Upper lobe of left lung (tissue), 4 donors: ENCODE results near the gene NUP214.

Experiments
- EP300 ChIP-seq, 4 donors: sonication (generic); formaldehyde crosslinking; IDR thresholded peaks; one replicate each; pipeline ENCODE4 v1.5.1; 2017; ENCODE audit warnings: antibody characterized with exemption in 4 of 4, control low read depth in 2 of 4
- POLR2A ChIP-seq, 4 donors: fragments of 450-650 bp; IDR thresholded peaks; one replicate each; pipeline ENCODE4 v1.5.1; 2016 to 2017; ENCODE audit warnings: antibody characterized with exemption in 4 of 4, mild to moderate bottlenecking in 2 of 4
- POLR2AphosphoS5 ChIP-seq, 2 donors: sonication (generic); formaldehyde crosslinking; IDR thresholded peaks; one replicate each; pipeline ENCODE4 v1.5.1; 2017; ENCODE audit warnings: antibody characterized with exemption in 2 of 2
- TF ChIP-seq, protein P1 (sequence below), 6 experiments: fragments of 450-650 bp in 4 of 6; fragments of 200-600 bp in 2 of 6; sonication (generic) in 2 of 6; IDR thresholded peaks; one replicate each; pipeline ENCODE4 v1.5.1; 2016 to 2019; ENCODE audit warnings: antibody characterized with exemption in 6 of 6

- TF ChIP-seq, protein P1, sequence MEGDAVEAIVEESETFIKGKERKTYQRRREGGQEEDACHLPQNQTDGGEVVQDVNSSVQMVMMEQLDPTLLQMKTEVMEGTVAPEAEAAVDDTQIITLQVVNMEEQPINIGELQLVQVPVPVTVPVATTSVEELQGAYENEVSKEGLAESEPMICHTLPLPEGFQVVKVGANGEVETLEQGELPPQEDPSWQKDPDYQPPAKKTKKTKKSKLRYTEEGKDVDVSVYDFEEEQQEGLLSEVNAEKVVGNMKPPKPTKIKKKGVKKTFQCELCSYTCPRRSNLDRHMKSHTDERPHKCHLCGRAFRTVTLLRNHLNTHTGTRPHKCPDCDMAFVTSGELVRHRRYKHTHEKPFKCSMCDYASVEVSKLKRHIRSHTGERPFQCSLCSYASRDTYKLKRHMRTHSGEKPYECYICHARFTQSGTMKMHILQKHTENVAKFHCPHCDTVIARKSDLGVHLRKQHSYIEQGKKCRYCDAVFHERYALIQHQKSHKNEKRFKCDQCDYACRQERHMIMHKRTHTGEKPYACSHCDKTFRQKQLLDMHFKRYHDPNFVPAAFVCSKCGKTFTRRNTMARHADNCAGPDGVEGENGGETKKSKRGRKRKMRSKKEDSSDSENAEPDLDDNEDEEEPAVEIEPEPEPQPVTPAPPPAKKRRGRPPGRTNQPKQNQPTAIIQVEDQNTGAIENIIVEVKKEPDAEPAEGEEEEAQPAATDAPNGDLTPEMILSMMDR (IDR thresholded peaks at IDR 0.05), result no peak
- TF ChIP-seq POLR2A (IDR thresholded peaks at IDR 0.05) (no peak), EP300 (IDR thresholded peaks at IDR 0.05) (no peak), POLR2AphosphoS5 (IDR thresholded peaks at IDR 0.05) (no peak)
Measured at GRCh38 chr9:131204285-131204684, 78.9 kb downstream of the NUP214 start.
